GM23338 (cell line): ENCODE results near the gene COTL1.

ENCODE experiments used
- CREB1 ChIP-seq: fragments of 250-450 bp; sonication (Bioruptor Pico); IDR thresholded peaks from 2 replicates; pipeline ENCODE4 v1.5.0; 2020; ENCODE audit warnings: low read depth, mild to moderate bottlenecking, moderate library complexity
- EZH2 ChIP-seq: fragments of 200-600 bp; sonication (generic); IDR thresholded peaks from one replicate; pipeline ENCODE4 v1.8.0; 2017; ENCODE audit warnings: antibody characterized with exemption, mild to moderate bottlenecking, low read depth; ENCODE audit not compliant: unreplicated experiment
- EZH2phosphoT487 ChIP-seq: fragments of 200-600 bp; sonication (generic); IDR thresholded peaks from one replicate; pipeline ENCODE4 v1.8.1; 2018; ENCODE audit warnings: antibody characterized with exemption; ENCODE audit not compliant: unreplicated experiment
- POLR2AphosphoS5 ChIP-seq: IDR thresholded peaks from 2 replicates; pipeline ENCODE4 v1.6.1; 2016; ENCODE audit warnings: antibody characterized with exemption, low read depth
- ZNF331 ChIP-seq: fragments of 250-450 bp; sonication (Bioruptor Pico); IDR thresholded peaks from 2 replicates; pipeline ENCODE4 v1.5.0; 2020; ENCODE audit warnings: low read depth, mild to moderate bottlenecking, moderate library complexity
- TF ChIP-seq, protein P1 (sequence below), 2 experiments: fragments of 200-600 bp in 1 of 2; sonication (generic) in 1 of 2; conservative IDR thresholded peaks; 2 replicates each; pipeline versions ENCODE4 v1.5.1 to v1.6.1; 2016 to 2017; ENCODE audit warnings: antibody characterized with exemption in 2 of 2, low read depth in 2 of 2, mild to moderate bottlenecking in 2 of 2, moderate library complexity in 1 of 2
- TF ChIP-seq, protein P2 (sequence below): IDR thresholded peaks from one replicate; pipeline ENCODE4 v1.6.1; 2018; ENCODE audit warnings: antibody characterized with exemption; ENCODE audit not compliant: unreplicated experiment
- TF ChIP-seq, protein P3 (sequence below): fragments of 250-450 bp; sonication (Bioruptor Pico); IDR thresholded peaks from 2 replicates; pipeline ENCODE4 v1.5.0; 2020; ENCODE audit warnings: mild to moderate bottlenecking, moderate library complexity
- TF ChIP-seq, protein P4 (sequence below): IDR thresholded peaks from 2 replicates; pipeline ENCODE4 v1.6.1; 2016; ENCODE audit warnings: antibody characterized with exemption

DNA sequence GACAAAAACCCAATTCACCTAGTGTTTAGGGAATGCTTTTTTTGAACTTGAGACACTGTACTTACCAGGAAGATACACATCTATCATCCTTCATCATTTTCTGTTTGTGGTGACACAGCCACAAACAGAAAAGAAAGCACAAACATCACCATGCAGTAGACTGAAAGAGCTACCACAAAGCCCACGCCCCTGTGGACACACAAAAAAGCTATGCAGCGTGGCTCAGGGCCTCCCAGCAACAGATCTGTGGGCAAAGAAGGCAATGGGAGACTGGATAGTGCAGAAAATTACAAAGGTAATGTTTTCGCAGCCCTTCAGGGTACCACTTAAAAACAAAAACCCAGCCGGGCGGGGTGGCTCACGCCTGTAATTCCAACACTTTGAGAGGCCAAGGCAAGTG lies 9.6 kb downstream of the COTL1 start:
- TF ChIP-seq, protein P1, sequence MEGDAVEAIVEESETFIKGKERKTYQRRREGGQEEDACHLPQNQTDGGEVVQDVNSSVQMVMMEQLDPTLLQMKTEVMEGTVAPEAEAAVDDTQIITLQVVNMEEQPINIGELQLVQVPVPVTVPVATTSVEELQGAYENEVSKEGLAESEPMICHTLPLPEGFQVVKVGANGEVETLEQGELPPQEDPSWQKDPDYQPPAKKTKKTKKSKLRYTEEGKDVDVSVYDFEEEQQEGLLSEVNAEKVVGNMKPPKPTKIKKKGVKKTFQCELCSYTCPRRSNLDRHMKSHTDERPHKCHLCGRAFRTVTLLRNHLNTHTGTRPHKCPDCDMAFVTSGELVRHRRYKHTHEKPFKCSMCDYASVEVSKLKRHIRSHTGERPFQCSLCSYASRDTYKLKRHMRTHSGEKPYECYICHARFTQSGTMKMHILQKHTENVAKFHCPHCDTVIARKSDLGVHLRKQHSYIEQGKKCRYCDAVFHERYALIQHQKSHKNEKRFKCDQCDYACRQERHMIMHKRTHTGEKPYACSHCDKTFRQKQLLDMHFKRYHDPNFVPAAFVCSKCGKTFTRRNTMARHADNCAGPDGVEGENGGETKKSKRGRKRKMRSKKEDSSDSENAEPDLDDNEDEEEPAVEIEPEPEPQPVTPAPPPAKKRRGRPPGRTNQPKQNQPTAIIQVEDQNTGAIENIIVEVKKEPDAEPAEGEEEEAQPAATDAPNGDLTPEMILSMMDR (conservative IDR thresholded peaks at IDR 0.05; ENCODE audit: low read depth in 2 of 2), result no peak
- no peak for TF ChIP-seq POLR2AphosphoS5
- no peak for TF ChIP-seq EZH2phosphoT487
- TF ChIP-seq EZH2, result no peak
- TF ChIP-seq, protein P2, sequence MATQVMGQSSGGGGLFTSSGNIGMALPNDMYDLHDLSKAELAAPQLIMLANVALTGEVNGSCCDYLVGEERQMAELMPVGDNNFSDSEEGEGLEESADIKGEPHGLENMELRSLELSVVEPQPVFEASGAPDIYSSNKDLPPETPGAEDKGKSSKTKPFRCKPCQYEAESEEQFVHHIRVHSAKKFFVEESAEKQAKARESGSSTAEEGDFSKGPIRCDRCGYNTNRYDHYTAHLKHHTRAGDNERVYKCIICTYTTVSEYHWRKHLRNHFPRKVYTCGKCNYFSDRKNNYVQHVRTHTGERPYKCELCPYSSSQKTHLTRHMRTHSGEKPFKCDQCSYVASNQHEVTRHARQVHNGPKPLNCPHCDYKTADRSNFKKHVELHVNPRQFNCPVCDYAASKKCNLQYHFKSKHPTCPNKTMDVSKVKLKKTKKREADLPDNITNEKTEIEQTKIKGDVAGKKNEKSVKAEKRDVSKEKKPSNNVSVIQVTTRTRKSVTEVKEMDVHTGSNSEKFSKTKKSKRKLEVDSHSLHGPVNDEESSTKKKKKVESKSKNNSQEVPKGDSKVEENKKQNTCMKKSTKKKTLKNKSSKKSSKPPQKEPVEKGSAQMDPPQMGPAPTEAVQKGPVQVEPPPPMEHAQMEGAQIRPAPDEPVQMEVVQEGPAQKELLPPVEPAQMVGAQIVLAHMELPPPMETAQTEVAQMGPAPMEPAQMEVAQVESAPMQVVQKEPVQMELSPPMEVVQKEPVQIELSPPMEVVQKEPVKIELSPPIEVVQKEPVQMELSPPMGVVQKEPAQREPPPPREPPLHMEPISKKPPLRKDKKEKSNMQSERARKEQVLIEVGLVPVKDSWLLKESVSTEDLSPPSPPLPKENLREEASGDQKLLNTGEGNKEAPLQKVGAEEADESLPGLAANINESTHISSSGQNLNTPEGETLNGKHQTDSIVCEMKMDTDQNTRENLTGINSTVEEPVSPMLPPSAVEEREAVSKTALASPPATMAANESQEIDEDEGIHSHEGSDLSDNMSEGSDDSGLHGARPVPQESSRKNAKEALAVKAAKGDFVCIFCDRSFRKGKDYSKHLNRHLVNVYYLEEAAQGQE, result no peak
- no peak for TF ChIP-seq ZNF331 (CRISPR knock-in tag)
- TF ChIP-seq, protein P3, sequence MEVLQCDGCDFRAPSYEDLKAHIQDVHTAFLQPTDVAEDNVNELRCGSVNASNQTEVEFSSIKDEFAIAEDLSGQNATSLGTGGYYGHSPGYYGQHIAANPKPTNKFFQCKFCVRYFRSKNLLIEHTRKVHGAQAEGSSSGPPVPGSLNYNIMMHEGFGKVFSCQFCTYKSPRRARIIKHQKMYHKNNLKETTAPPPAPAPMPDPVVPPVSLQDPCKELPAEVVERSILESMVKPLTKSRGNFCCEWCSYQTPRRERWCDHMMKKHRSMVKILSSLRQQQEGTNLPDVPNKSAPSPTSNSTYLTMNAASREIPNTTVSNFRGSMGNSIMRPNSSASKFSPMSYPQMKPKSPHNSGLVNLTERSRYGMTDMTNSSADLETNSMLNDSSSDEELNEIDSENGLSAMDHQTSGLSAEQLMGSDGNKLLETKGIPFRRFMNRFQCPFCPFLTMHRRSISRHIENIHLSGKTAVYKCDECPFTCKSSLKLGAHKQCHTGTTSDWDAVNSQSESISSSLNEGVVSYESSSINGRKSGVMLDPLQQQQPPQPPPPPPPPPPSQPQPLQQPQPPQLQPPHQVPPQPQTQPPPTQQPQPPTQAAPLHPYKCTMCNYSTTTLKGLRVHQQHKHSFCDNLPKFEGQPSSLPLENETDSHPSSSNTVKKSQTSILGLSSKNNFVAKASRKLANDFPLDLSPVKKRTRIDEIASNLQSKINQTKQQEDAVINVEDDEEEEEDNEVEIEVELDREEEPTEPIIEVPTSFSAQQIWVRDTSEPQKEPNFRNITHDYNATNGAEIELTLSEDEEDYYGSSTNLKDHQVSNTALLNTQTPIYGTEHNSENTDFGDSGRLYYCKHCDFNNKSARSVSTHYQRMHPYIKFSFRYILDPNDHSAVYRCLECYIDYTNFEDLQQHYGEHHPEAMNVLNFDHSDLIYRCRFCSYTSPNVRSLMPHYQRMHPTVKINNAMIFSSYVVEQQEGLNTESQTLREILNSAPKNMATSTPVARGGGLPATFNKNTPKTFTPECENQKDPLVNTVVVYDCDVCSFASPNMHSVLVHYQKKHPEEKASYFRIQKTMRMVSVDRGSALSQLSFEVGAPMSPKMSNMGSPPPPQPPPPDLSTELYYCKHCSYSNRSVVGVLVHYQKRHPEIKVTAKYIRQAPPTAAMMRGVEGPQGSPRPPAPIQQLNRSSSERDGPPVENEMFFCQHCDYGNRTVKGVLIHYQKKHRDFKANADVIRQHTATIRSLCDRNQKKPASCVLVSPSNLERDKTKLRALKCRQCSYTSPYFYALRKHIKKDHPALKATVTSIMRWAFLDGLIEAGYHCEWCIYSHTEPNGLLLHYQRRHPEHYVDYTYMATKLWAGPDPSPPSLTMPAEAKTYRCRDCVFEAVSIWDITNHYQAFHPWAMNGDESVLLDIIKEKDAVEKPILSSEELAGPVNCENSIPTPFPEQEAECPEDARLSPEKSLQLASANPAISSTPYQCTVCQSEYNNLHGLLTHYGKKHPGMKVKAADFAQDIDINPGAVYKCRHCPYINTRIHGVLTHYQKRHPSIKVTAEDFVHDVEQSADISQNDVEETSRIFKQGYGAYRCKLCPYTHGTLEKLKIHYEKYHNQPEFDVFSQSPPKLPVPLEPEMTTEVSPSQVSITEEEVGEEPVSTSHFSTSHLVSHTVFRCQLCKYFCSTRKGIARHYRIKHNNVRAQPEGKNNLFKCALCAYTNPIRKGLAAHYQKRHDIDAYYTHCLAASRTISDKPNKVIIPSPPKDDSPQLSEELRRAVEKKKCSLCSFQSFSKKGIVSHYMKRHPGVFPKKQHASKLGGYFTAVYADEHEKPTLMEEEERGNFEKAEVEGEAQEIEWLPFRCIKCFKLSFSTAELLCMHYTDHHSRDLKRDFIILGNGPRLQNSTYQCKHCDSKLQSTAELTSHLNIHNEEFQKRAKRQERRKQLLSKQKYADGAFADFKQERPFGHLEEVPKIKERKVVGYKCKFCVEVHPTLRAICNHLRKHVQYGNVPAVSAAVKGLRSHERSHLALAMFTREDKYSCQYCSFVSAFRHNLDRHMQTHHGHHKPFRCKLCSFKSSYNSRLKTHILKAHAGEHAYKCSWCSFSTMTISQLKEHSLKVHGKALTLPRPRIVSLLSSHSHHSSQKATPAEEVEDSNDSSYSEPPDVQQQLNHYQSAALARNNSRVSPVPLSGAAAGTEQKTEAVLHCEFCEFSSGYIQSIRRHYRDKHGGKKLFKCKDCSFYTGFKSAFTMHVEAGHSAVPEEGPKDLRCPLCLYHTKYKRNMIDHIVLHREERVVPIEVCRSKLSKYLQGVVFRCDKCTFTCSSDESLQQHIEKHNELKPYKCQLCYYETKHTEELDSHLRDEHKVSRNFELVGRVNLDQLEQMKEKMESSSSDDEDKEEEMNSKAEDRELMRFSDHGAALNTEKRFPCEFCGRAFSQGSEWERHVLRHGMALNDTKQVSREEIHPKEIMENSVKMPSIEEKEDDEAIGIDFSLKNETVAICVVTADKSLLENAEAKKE (CRISPR knock-in tag), result no peak
- no peak for TF ChIP-seq CREB1 (CRISPR knock-in tag)
- TF ChIP-seq, protein P4, sequence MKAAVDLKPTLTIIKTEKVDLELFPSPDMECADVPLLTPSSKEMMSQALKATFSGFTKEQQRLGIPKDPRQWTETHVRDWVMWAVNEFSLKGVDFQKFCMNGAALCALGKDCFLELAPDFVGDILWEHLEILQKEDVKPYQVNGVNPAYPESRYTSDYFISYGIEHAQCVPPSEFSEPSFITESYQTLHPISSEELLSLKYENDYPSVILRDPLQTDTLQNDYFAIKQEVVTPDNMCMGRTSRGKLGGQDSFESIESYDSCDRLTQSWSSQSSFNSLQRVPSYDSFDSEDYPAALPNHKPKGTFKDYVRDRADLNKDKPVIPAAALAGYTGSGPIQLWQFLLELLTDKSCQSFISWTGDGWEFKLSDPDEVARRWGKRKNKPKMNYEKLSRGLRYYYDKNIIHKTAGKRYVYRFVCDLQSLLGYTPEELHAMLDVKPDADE, result no peak
